B cell (primary cell): ENCODE data around the gene APPBP2. TPM values are rescaled to one million over a fixed set of nuclear protein-coding genes. Genes with fewer than 3 reads are reported as not detected.

ENCODE experiments used
- ATAC-seq: fragments of 200-7000 bp; cut with Tn5 transposase; one replicate; pipeline ENCODE4 v1.10.0; 2021; ENCODE audit warnings: low read depth, mild to moderate bottlenecking, moderate number of reproducible peaks, moderate library complexity
- CTCF ChIA-PET: fragments of 350-600 bp; sonication (Branson Sonifier 250); formaldehyde crosslinking; loops from one replicate; lab custom pipeline; 2021; ENCODE audit warnings: antibody characterized with exemption, inconsistent platforms; lab: Charles Lee
- POLR2A ChIA-PET: fragments of 350-600 bp; sonication (Branson Sonifier 250); formaldehyde crosslinking; loops from one replicate; lab custom pipeline; 2021; ENCODE audit warnings: antibody characterized with exemption; lab: Charles Lee
- DNase-seq: peaks from one replicate; pipeline ENCODE4 v3.0.0; 2013
- H2AFZ ChIP-seq: 2 replicates; pipeline ENCODE4 v1.6.1; 2012; ENCODE audit warnings: mild to moderate bottlenecking, low read depth, low read length; ENCODE audit not compliant: insufficient read depth, poor library complexity, severe bottlenecking
- H3K27ac ChIP-seq, 2 donors: 1 replicate in 1 of 2; 2 replicates in 1 of 2; pipeline ENCODE4 v1.5.1; 2012 to 2013; ENCODE audit warnings: low read length in 2 of 2, mild to moderate bottlenecking in 2 of 2, moderate library complexity in 1 of 2
- H3K27me3 ChIP-seq, 4 experiments: fragments of 200-600 bp in 1 of 4; sonication (generic) in 1 of 4; replicated peaks in 1 of 4; 1 replicate in 2 of 4; 2 replicates in 2 of 4; pipeline versions ENCODE4 v1.6.1 to v1.7.0; 2013 to 2016; ENCODE audit warnings: low read length in 3 of 4, mild to moderate bottlenecking in 2 of 4, mixed read lengths in 1 of 4, moderate library complexity in 1 of 4; ENCODE audit not compliant: insufficient read depth in 4 of 4, control insufficient read depth in 3 of 4; ENCODE audit errors: control extremely low read depth in 1 of 4
- H3K36me3 ChIP-seq, 2 experiments: replicated peaks in 1 of 2; 1 replicate in 1 of 2; 2 replicates in 1 of 2; pipeline versions ENCODE4 v1.6.1 to v1.7.1; 2013; ENCODE audit warnings: low read length in 1 of 2; ENCODE audit not compliant: insufficient read depth in 2 of 2, control insufficient read depth in 1 of 2; ENCODE audit errors: control extremely low read depth in 1 of 2, extremely low read depth in 1 of 2
- H3K4me1 ChIP-seq, 2 donors: fragments of 200-600 bp in 1 of 2; sonication (generic) in 1 of 2; 1 replicate in 1 of 2; 2 replicates in 1 of 2; pipeline versions ENCODE4 v1.5.1 to v1.6.1; 2013 to 2017; ENCODE audit warnings: low read length in 2 of 2; ENCODE audit not compliant: control insufficient read depth in 2 of 2, insufficient read depth in 2 of 2
- H3K4me2 ChIP-seq: replicated peaks from 2 replicates; pipeline ENCODE3; 2012; ENCODE audit warnings: mild to moderate bottlenecking, low read depth, low read length; ENCODE audit not compliant: poor library complexity, severe bottlenecking
- H3K4me3 ChIP-seq, 5 experiments: fragments of 200-600 bp in 1 of 5; sonication (generic) in 1 of 5; 1 replicate in 3 of 5; 2 replicates in 2 of 5; pipeline versions ENCODE4 v1.5.1 to v1.7.0; 2011 to 2016; ENCODE audit warnings: low read length in 4 of 5, mild to moderate bottlenecking in 4 of 5, low read depth in 2 of 5, control low read depth in 1 of 5, moderate library complexity in 1 of 5; ENCODE audit not compliant: insufficient read depth in 1 of 5; ENCODE audit errors: control extremely low read depth in 1 of 5, extremely low read depth in 1 of 5
- H3K79me2 ChIP-seq: fragments of 200-600 bp; sonication (generic); one replicate; pipeline ENCODE4 v1.6.0; 2016; ENCODE audit warnings: low read length; ENCODE audit not compliant: control insufficient read depth, insufficient read depth
- H3K9ac ChIP-seq: fragments of 200-600 bp; sonication (generic); 2 replicates; pipeline ENCODE4 v1.6.1; 2017; ENCODE audit warnings: mild to moderate bottlenecking, low read length, moderate library complexity
- H3K9me3 ChIP-seq, 3 donors: one replicate each; pipeline versions ENCODE4 v1.6.1 to v1.7.1; 2013; ENCODE audit warnings: low read length in 2 of 3; ENCODE audit not compliant: control insufficient read depth in 2 of 3, insufficient read depth in 1 of 3; ENCODE audit errors: control extremely low read depth in 1 of 3
- H4K20me1 ChIP-seq: 2 replicates; pipeline ENCODE4 v1.6.0; 2012; ENCODE audit warnings: mild to moderate bottlenecking, low read length; ENCODE audit not compliant: insufficient read depth, control insufficient read depth, poor library complexity, severe bottlenecking
- H3K27ac Mint-ChIP-seq: one replicate; pipeline ENCODE4 v1.8.0; 2021; ENCODE audit warnings: mixed read lengths
- H3K27me3 Mint-ChIP-seq: one replicate; pipeline ENCODE4 v1.8.0; 2021; ENCODE audit warnings: mixed read lengths
- H3K4me1 Mint-ChIP-seq: one replicate; pipeline ENCODE4 v1.8.0; 2021; ENCODE audit warnings: mixed read lengths
- H3K4me3 Mint-ChIP-seq: one replicate; pipeline ENCODE4 v1.8.0; 2021; ENCODE audit warnings: mixed read lengths
- H3K9me3 Mint-ChIP-seq: one replicate; pipeline ENCODE4 v1.8.0; 2022; ENCODE audit warnings: mixed read lengths; ENCODE audit not compliant: insufficient read depth
- EZH2 ChIP-seq: IDR thresholded peaks from 2 replicates; pipeline ENCODE4 v1.6.1; 2012; ENCODE audit warnings: borderline replicate concordance, low read depth, mild to moderate bottlenecking, moderate library complexity, low read length; ENCODE audit not compliant: insufficient read depth, poor library complexity, severe bottlenecking
- WGBS: methylation state at CpG from one replicate; pipeline ENCODE4 v1.1.5; 2013; ENCODE audit warnings: missing lambda C conversion rate; ENCODE audit not compliant: insufficient coverage; 5-methylcytosine and 5-hydroxymethylcytosine counted together
- intact Hi-C: fragments of 100-400 bp; cut with micrococcal nuclease; formaldehyde crosslinking; loops from one replicate; pipeline ENCODE4 v1.10.0; 2022
- polyA plus RNA-seq: library from polyadenylated mRNA; depleted of rRNA; stranded (reverse); fragments of >200 nt; gene quantifications from 2 replicates; pipeline ENCODE4 v1.2.3, GENCODE V29; 2012
- total RNA-seq, 2 donors: library from RNA; stranded (reverse); fragments of 120-200 nt in 1 of 2; gene quantifications; 1 replicate in 1 of 2; 2 replicates in 1 of 2; pipeline versions ENCODE4 v1.2.3 to v1.2.4, GENCODE V29; 2013 to 2022
- TF ChIP-seq, protein P1 (sequence below): fragments of 200-600 bp; IDR thresholded peaks from one replicate; pipeline ENCODE4 v1.8.0; 2022; ENCODE audit warnings: antibody characterized with exemption, mild to moderate bottlenecking

The APPBP2 gene
- total and polyA plus RNA-seq, 2 donors (not counting 1 experiment from before 2014, with no cell fraction given): 6.3 to 38.8 TPM

- no peak overlapping the region for H3K4me2 ChIP-seq
- no peak overlapping the region for H2AFZ ChIP-seq
- no peaks in the 10 kb centered on the region for H3K36me3 ChIP-seq
- H3K27ac Mint-ChIP-seq: no peak overlapping the region
- peaks cover 68% of the 10 kb centered on the region for H4K20me1 ChIP-seq
- intact Hi-C loops: no loop called here
- no peak overlapping the region for H3K4me3 Mint-ChIP-seq
- H3K9me3 Mint-ChIP-seq: no peaks in the 10 kb centered on the region
- H3K9me3 ChIP-seq: no peaks in the 10 kb centered on the region
- ATAC-seq (no peak), DNase-seq (no peak)
- H3K27ac ChIP-seq: no peak overlapping the region
- H3K9ac ChIP-seq: no peak overlapping the region
- no peaks in the 10 kb centered on the region for H3K27me3 Mint-ChIP-seq
- ChIA-PET CTCF (no interaction called here), POLR2A (no interaction called here)
- WGBS: 100% methylated on average over 1 of the region's 1 CpG
- H3K79me2 ChIP-seq: peaks cover 69% of the 10 kb centered on the region
- H3K4me1 Mint-ChIP-seq: peaks cover 24% of the 10 kb centered on the region
- no peaks in the 10 kb centered on the region for H3K27me3 ChIP-seq
- no peak for TF ChIP-seq EZH2
- TF ChIP-seq, protein P1, sequence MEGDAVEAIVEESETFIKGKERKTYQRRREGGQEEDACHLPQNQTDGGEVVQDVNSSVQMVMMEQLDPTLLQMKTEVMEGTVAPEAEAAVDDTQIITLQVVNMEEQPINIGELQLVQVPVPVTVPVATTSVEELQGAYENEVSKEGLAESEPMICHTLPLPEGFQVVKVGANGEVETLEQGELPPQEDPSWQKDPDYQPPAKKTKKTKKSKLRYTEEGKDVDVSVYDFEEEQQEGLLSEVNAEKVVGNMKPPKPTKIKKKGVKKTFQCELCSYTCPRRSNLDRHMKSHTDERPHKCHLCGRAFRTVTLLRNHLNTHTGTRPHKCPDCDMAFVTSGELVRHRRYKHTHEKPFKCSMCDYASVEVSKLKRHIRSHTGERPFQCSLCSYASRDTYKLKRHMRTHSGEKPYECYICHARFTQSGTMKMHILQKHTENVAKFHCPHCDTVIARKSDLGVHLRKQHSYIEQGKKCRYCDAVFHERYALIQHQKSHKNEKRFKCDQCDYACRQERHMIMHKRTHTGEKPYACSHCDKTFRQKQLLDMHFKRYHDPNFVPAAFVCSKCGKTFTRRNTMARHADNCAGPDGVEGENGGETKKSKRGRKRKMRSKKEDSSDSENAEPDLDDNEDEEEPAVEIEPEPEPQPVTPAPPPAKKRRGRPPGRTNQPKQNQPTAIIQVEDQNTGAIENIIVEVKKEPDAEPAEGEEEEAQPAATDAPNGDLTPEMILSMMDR: no peak
- no peak overlapping the region for H3K4me3 ChIP-seq
- H3K4me1 ChIP-seq: no peaks in the 10 kb centered on the region
Observed at GRCh38 chr17:60506312-60506711, 19.7 kb downstream of the APPBP2 start.

- no peak overlapping the region for H3K27ac ChIP-seq
- intact Hi-C loops: no loop called here
- H3K79me2 ChIP-seq: peaks cover 31% of the 10 kb centered on the region
- DNase-seq (no peak), ATAC-seq (no peak)
- no peak overlapping the region for H3K4me3 ChIP-seq
- POLR2A ChIA-PET: no interaction called here
- H3K27me3 ChIP-seq: no peaks in the 10 kb centered on the region
- H3K9me3 Mint-ChIP-seq: no peaks in the 10 kb centered on the region
- CTCF ChIA-PET: no interaction called here
- H3K4me3 Mint-ChIP-seq: no peak overlapping the region
- H4K20me1 ChIP-seq: peaks cover 47% of the 10 kb centered on the region
- no peak overlapping the region for H2AFZ ChIP-seq
- TF ChIP-seq, protein P1: no peak
- no peak for TF ChIP-seq EZH2
- no peak overlapping the region for H3K4me2 ChIP-seq
- H3K36me3 ChIP-seq: peaks cover 2 to 18% of the 10 kb centered on the region in 2 experiments
- no peak overlapping the region for H3K9ac ChIP-seq
- H3K27ac Mint-ChIP-seq: no peak overlapping the region
- WGBS: 100% methylated on average over 1 of the region's 4 CpGs
- peaks cover 11% of the 10 kb centered on the region for H3K4me1 Mint-ChIP-seq
- no peaks in the 10 kb centered on the region for H3K27me3 Mint-ChIP-seq
- no peaks in the 10 kb centered on the region for H3K4me1 ChIP-seq
- H3K9me3 ChIP-seq: no peaks in the 10 kb centered on the region
Observed at GRCh38 chr17:60502145-60502544, 23.9 kb downstream of the APPBP2 start.
